NCI-H2227 (cell line): ENCODE data around the gene MED4.
A peak's percentile ranks its signal among the peaks of the same experiment; 100 is the strongest.

Source experiments
- DNase-seq: peaks from one replicate; lab custom pipeline; 2025; ENCODE audit not compliant: unreplicated experiment; lab: John Stamatoyannopoulos, UW

Gene MED4

GRCh38 chr13:48094781-48095502 is at the start of gene MED4:
Gene MED4 (minus strand): TSS chr13:48095104. CDS start chr13:48095078, 26 bp downstream.
- DNase-seq = peak; percentile 96

GRCh38 chr13:48144413-48145035 is 49.6 kb upstream of the MED4 start:
- DNase-seq = no peak

GRCh38 chr13:48142436-48142835 is 47.5 kb upstream of the MED4 start:
- no peak for DNase-seq

GRCh38 chr13:48138270-48138669 is 43.4 kb upstream of the MED4 start:
- DNase-seq = no peak

GRCh38 chr13:48132961-48133360 is 38.1 kb upstream of the MED4 start:
- DNase-seq = no peak

GRCh38 chr13:48131533-48131932 is 36.6 kb upstream of the MED4 start:
- DNase-seq = no peak

GRCh38 chr13:48126944-48127830 is 32.3 kb upstream of the MED4 start:
- DNase-seq = peak; percentile 55

- DNase-seq = no peak
Measured at GRCh38 chr13:48125794-48126228, 30.9 kb upstream of the MED4 start.

- DNase-seq = no peak
Measured at GRCh38 chr13:48123812-48124211, 28.9 kb upstream of the MED4 start.

GRCh38 chr13:48121733-48122132 is 26.8 kb upstream of the MED4 start:
- no peak for DNase-seq

- DNase-seq = no peak
Measured at GRCh38 chr13:48120241-48120640, 25.3 kb upstream of the MED4 start.

- DNase-seq = no peak
Measured at GRCh38 chr13:48118030-48118429, 23.1 kb upstream of the MED4 start.

- DNase-seq = no peak
Measured at GRCh38 chr13:48116808-48117207, 21.9 kb upstream of the MED4 start.

GRCh38 chr13:48113756-48114130 is 18.8 kb upstream of the MED4 start:
- no peak for DNase-seq

- DNase-seq = no peak
Measured at GRCh38 chr13:48112896-48113755, 18.2 kb upstream of the MED4 start.

GRCh38 chr13:48110931-48111721 is 16.2 kb upstream of the MED4 start:
- DNase-seq = no peak

- no peak for DNase-seq
Measured at GRCh38 chr13:48110132-48110868, 15.4 kb upstream of the MED4 start.

GRCh38 chr13:48108106-48108505 is 13.2 kb upstream of the MED4 start:
- no peak for DNase-seq

- DNase-seq = no peak
Measured at GRCh38 chr13:48097793-48098192, 2.9 kb upstream of the MED4 start.
